Measurements from ENCODE around the gene PRKAG2. TPM values are rescaled to one million over a fixed set of nuclear protein-coding genes. Genes with fewer than 3 reads are reported as not detected.

Gene PRKAG2
- polyA plus RNA-seq, 3 donors = 29.2 to 59.8 (median 30.9) TPM

GRCh38 chr7:151761957-151762356 lies 115.0 kb downstream of the PRKAG2 start:
- Histone ChIP-seq H3K79me2 (ENCODE audit: insufficient read depth, low read length) (peaks cover 9% of the 10 kb centered on the region), H3K27ac (ENCODE audit: low read depth in 1 of 2, low read length in 2 of 2) (peak overlapping the region in 1 of 2 donors; percentile 17), H2AFZ (ENCODE audit: insufficient read depth, low read depth, low read length, poor library complexity, severe bottlenecking) (no peak overlapping the region), H3K4me2 (replicated peaks; ENCODE audit: extremely low read depth, low read length, poor library complexity, severe bottlenecking) (no peak overlapping the region), H3K36me3 (replicated peaks in 1 of 2; ENCODE audit: control insufficient read depth in 1 of 2, insufficient read depth in 2 of 2, low read length in 2 of 2) (peaks cover 22 to 47% of the 10 kb centered on the region in 2 donors), H3K4me3 (replicated peaks in 1 of 3; ENCODE audit: low read depth in 2 of 3, low read length in 3 of 3) (no peak overlapping the region), H3K4me1 (ENCODE audit: control insufficient read depth in 1 of 2, insufficient read depth in 2 of 2, low read length in 2 of 2) (peaks cover 6 to 8% of the 10 kb centered on the region in 2 donors), H4K20me1 (ENCODE audit: insufficient read depth, low read length) (peaks cover 96% of the 10 kb centered on the region), H3K9me3 (replicated peaks in 1 of 2; ENCODE audit: control insufficient read depth in 1 of 2, insufficient read depth in 1 of 2, low read length in 2 of 2) (peaks cover 11 to 13% of the 10 kb centered on the region in 2 donors), H3K9ac (ENCODE audit: insufficient read depth, low read length, poor library complexity, severe bottlenecking) (no peak overlapping the region), H3K27me3 (ENCODE audit: control insufficient read depth in 2 of 2, insufficient read depth in 2 of 2, low read length in 2 of 2) (no peaks in the 10 kb centered on the region)
- H3K4me1 Mint-ChIP-seq = peaks cover 39% of the 10 kb centered on the region
- peak overlapping the region in 4 of 7 donors; percentile 27 to 80 (median 68) for H3K27ac Mint-ChIP-seq
- no peak for TF ChIP-seq CTCF (IDR thresholded peaks at IDR 0.05)
- H3K36me3 Mint-ChIP-seq = peaks cover 63 to 72% of the 10 kb centered on the region in 2 donors
- no peak for DNase-seq
- no peak overlapping the region for H3K4me3 Mint-ChIP-seq
- H3K9me3 Mint-ChIP-seq = peaks cover 9 to 15% (median 13%) of the 10 kb centered on the region in 7 donors
- whole genome bisulfite sequencing (ENCODE audit: insufficient coverage) = 95% methylated on average over 7 of the region's 9 CpGs
- intact Hi-C loops (cut with micrococcal nuclease) = loop anchor here (5.0 to 10.0 kb wide), 2 partner anchors 117 to 395 kb away; no protein-coding TSS in a partner anchor
- peaks cover 0 to 5% (median 0%) of the 10 kb centered on the region in 3 donors for H3K27me3 Mint-ChIP-seq (ENCODE audit: low read depth in 3 of 3)

GRCh38 chr7:151761231-151761630 lies 115.7 kb downstream of the PRKAG2 start:
- no peak overlapping the region for H3K4me2 ChIP-seq (replicated peaks; ENCODE audit: extremely low read depth, low read length, poor library complexity, severe bottlenecking)
- no peak for TF ChIP-seq CTCF (IDR thresholded peaks at IDR 0.05)
- H3K4me1 ChIP-seq (ENCODE audit: control insufficient read depth in 1 of 2, insufficient read depth in 2 of 2, low read length in 2 of 2) = peaks cover 12 to 15% of the 10 kb centered on the region in 2 donors
- Mint-ChIP-seq H3K9me3 (peaks cover 9 to 13% (median 12%) of the 10 kb centered on the region in 7 donors), H3K36me3 (peaks cover 62 to 69% of the 10 kb centered on the region in 2 donors), H3K27ac (peak overlapping the region; percentile 62 to 87 (median 84)), H3K4me3 (no peak overlapping the region), H3K27me3 (ENCODE audit: low read depth in 3 of 3) (peaks cover 0 to 5% (median 0%) of the 10 kb centered on the region in 3 donors), H3K4me1 (peaks cover 44% of the 10 kb centered on the region)
- H3K36me3 ChIP-seq (replicated peaks in 1 of 2; ENCODE audit: control insufficient read depth in 1 of 2, insufficient read depth in 2 of 2, low read length in 2 of 2) = peaks cover 15 to 40% of the 10 kb centered on the region in 2 donors
- no peak overlapping the region for H3K4me3 ChIP-seq (replicated peaks in 1 of 3; ENCODE audit: low read depth in 2 of 3, low read length in 3 of 3)
- WGBS (ENCODE audit: insufficient coverage) = 0% methylated on average over 1 of the region's 3 CpGs
- H3K27me3 ChIP-seq (ENCODE audit: control insufficient read depth in 2 of 2, insufficient read depth in 2 of 2, low read length in 2 of 2) = no peaks in the 10 kb centered on the region
- peak overlapping the region in 1 of 2 donors; percentile 17 for H3K27ac ChIP-seq (ENCODE audit: low read depth in 1 of 2, low read length in 2 of 2)
- H3K79me2 ChIP-seq (ENCODE audit: insufficient read depth, low read length) = peaks cover 9% of the 10 kb centered on the region
- H2AFZ ChIP-seq (ENCODE audit: insufficient read depth, low read depth, low read length, poor library complexity, severe bottlenecking) = no peak overlapping the region
- peak overlapping the region; percentile 19 for H3K9ac ChIP-seq (ENCODE audit: insufficient read depth, low read length, poor library complexity, severe bottlenecking)
- DNase-seq = peak; percentile 51 to 62 (median 59)
- peaks cover 97% of the 10 kb centered on the region for H4K20me1 ChIP-seq (ENCODE audit: insufficient read depth, low read length)
- intact Hi-C loops (cut with micrococcal nuclease) = loop anchor here (5.0 to 10.0 kb wide), 2 partner anchors 116 to 394 kb away; no protein-coding TSS in a partner anchor
- peaks cover 11 to 13% of the 10 kb centered on the region in 2 donors for H3K9me3 ChIP-seq (replicated peaks in 1 of 2; ENCODE audit: control insufficient read depth in 1 of 2, insufficient read depth in 1 of 2, low read length in 2 of 2)
